GM12864 (cell line): Measurements from ENCODE around the gene PTPRD.

Experiments
- DNase-seq: peaks from one replicate; pipeline ENCODE4 v3.0.0-alpha.2; 2011; ENCODE audit warnings: low read depth
- H3K4me3 ChIP-seq: 2 replicates; pipeline ENCODE4 v1.5.1; 2011; ENCODE audit warnings: mild to moderate bottlenecking, low read depth, low read length, control low read depth
- CTCF ChIP-seq: IDR thresholded peaks from 2 replicates; pipeline ENCODE4 v1.5.1; 2011; ENCODE audit warnings: low read depth, mild to moderate bottlenecking, moderate library complexity, low read length, control low read depth, inconsistent platforms; ENCODE audit errors: missing control alignments

The PTPRD gene

DNA sequence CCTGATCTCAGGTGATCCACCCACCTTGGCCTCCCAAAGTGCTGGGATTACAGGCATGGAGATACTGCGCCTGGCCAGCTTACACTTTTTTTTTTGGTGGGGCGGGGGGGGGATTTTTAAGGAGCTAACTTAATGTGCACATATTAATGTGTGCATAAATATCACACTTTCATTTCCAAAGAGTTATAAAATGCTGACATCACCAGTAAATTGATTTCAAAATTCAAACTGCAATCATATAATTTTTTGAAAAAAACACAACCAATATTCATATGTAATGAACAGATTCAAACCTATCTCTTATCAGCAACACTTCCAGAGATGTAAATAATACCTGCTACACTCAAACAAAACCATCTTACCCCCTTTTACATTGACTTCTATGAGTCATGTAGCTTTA lies 1806.7 kb downstream of the PTPRD start:
- no peak for DNase-seq
- no peak overlapping the region for H3K4me3 ChIP-seq
- no peak for TF ChIP-seq CTCF

DNA sequence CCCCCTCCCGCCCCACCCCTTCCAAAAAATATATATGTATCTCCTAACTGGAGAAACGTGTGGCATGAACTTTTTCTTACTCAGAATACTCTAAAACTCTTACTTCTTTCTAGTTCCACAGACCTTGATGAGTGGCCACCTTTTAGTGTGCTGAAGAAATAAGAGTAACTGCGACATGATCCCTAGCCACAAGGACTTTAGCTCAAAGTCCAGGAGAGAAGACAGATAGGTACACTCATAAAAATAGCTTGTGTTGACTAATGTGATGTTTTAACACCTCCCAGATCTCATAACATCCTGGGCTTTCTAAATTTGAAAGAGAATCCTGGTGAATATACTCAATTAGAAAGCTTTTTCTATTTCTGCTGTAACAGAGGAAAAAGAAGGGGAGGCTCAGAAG lies 1808.2 kb downstream of the PTPRD start:
- H3K4me3 ChIP-seq, result no peak overlapping the region
- DNase-seq, result no peak
- TF ChIP-seq CTCF, result no peak

- no peak for DNase-seq
Observed at GRCh38 chr9:8802242-8802641, 1810.6 kb downstream of the PTPRD start.

DNA sequence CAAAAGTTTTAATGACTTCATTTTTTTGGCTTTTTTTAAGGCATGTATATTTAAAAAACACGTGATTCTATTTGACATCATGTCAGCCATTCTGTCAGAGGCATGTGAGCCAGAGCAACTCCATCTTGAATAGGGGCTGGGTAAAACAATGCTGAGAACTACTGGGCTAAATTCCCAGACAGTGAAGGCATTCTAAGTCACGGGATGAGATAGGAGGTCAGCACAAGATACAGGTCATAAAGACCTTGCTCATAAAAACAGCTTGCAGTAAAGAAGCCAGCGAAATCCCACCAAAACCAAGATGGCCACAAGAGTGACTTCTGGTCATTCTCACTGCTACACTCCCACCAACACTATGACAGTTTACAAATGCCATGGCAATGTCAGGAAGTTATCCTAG lies 1812.6 kb downstream of the PTPRD start:
- DNase-seq, result no peak
- no peak overlapping the region for H3K4me3 ChIP-seq
- TF ChIP-seq CTCF, result no peak

More at GRCh38 chr9:8802242-8802641, 1810.6 kb downstream of the PTPRD start:
- no peak for TF ChIP-seq CTCF
- no peak overlapping the region for H3K4me3 ChIP-seq

- no peak for TF ChIP-seq CTCF
- DNase-seq, result no peak
Observed at GRCh38 chr9:8799615-8800014, 1813.2 kb downstream of the PTPRD start.

DNA sequence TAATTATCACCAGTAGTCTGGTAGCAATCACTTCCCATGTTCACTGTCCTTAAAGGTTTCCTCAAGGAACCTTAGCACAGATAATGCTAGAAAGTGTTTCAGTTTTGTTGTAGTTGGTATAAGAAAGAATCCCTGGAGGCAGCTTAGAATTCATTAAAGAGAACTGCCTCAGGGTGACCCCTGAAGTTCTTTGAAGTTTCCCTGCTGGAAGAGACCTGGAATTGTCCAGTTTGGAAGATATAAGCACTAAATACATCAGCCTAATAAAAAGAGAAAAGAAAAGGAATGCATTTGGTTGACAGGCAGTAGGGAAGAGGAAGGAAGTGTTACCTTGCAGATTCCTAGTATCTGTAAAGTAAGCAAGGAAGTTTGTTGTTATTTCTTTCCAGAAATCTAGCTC lies 1813.6 kb downstream of the PTPRD start:
- no peak for TF ChIP-seq CTCF
- H3K4me3 ChIP-seq, result no peak overlapping the region
- no peak for DNase-seq

More at GRCh38 chr9:8799615-8800014, 1813.2 kb downstream of the PTPRD start:
- H3K4me3 ChIP-seq, result no peak overlapping the region

DNA sequence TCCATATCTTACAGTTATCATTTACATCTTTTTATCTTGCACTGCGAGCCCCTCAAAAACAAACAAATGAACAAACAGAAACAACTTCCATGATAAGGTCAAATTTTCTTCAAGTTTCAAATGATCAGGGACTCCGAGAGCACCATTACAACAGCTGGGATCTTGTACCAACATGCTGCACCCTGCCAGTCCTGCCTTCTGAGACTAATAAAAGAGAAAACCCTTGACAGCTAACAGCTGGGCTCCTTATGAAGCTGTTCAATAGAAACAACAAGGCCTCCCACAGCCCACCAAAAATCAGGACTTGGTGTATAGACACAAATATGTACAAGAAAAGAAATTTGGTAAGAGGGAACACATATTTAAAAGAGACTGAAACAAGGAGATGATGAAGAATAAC lies 1828.0 kb downstream of the PTPRD start:
- H3K4me3 ChIP-seq, result no peak overlapping the region
- DNase-seq, result no peak
- no peak for TF ChIP-seq CTCF
